SK-MEL-5 (cell line): Measurements from ENCODE around the gene METRNL. TPM values are rescaled to one million over a fixed set of nuclear protein-coding genes. Genes with fewer than 3 reads are reported as not detected.

Source experiments
- DNase-seq: peaks from one replicate; pipeline ENCODE4 v3.0.0-alpha.2; 2016; ENCODE audit warnings: low read depth, low spot score
- in situ Hi-C: cut with HindIII; loops from 2 replicates; pipeline ENCODE4 v1.10.0; 2016; ENCODE audit warnings: low sequenced_read_pairs, high pct_unique_total_duplicates, low pct_unique_long_range_greater_than_20kb
- total RNA-seq: library from RNA; depleted of rRNA; stranded (reverse); fragments of >200 nt; shearing (Covaris generic); gene quantifications from 2 replicates; pipeline ENCODE4 v1.2.3, GENCODE V29; 2014

METRNL gene
- total RNA-seq, 1 experiment from 2014 or later: 19.7 TPM

DNA sequence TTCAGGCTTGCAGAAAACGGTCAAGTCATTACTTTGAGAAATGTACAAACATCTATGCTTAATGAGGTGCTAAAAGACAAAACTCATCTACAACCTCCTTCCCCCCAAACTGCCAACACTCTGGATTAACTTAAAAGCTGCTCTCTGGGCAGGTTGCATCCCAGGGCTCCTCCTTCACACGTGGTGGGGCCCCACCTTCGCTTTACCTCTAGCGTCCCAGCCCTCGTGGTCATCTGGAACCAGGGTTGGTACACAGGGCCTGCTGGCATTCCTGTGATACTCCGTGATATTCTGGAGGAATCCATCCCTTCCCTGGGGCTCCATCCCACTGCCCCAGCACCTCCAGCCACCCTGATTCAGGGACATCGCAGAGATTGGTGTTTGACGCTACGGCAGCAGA, 4.8 kb downstream of the METRNL start:
- no peak for DNase-seq
- in situ Hi-C loops: no loop called here

- no peak for DNase-seq
- in situ Hi-C loops: no loop called here
Observed at GRCh38 chr17:83084621-83085056, 5.2 kb downstream of the METRNL start.

DNA sequence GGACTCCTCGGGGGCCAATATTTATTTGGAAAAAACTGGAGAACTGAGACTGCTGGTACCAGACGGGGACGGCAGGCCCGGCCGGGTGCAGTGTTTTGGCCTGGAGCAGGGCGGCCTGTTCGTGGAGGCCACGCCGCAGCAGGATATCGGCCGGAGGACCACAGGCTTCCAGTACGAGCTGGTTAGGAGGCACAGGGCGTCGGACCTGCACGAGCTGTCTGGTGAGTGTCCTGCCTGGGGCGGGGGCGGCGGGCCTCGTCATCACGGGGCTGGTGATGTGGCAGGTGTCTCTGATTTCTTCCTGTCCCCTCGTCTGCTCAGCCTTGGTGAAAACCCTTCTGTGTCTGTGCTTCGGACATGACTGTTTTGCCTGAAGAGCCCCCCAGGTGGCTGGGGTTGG, 5.7 kb downstream of the METRNL start:
- no peak for DNase-seq
- in situ Hi-C loops: no loop called here

DNA sequence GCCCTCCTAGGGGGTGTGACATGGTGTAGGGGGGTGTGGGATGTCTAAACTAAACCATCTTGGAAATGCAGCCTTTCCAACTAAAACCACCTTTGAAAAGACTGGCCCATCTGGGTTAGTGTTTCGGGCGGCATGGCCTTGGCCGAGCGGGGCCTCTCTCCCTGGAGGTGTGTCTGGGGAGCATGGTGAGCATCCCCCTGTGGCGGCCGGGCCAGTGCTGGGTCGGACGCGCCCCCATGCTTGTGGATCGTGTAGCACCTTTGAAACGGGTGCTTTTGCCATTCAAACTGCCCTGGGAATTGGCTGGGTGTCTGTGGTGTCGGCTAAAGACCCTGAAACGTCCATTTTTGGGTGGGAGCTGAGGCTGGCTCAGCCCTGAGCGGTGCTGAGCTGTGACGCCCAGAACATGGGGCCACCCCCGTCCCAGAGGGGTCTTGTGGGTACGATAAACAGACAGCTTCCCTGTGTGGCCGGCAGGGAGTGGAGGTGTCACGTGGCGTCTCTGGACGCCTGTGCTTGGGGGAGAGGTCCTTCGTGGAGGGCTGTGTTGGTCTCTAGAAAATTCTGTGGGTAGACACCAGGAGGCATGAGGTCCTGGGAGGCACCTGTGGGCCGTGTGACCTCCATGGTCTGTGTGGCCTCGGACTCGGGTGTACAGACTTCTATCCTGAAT, 6.3 kb downstream of the METRNL start:
- no peak for DNase-seq
- in situ Hi-C loops: no loop called here

DNA sequence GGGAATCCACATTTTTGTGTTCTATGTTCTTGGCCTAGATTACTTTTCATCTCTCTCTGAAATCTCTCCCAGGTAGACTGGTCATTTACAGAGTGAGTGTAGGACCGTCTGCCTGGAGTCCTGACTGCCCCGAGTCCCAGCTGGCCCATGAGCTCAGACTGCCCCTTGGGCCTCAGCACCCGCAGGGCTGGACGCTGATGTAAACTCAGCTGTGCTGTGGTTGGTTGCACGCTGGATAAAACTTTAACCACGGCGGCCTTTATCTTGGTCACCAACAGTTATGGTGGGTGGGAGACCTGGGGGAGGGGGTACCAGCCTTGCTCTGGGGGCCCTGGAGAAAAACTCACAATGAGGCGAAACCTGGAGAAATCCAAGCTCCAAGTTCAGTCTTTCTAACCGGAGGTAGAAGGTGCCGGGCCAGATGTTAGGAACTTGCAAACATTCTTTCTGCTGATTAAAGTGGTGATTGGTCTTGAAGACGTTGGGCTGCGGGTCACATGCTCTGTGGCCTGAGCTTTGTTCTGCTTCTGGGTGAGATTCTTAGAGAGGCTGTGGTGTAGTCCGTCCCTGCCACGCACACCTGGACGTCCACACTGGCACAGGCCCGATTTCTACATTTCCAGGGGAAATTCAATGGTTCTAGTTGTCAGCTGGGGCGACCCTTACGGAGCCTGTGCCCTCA, 6.9 kb downstream of the METRNL start:
- in situ Hi-C loops: no loop called here

DNA sequence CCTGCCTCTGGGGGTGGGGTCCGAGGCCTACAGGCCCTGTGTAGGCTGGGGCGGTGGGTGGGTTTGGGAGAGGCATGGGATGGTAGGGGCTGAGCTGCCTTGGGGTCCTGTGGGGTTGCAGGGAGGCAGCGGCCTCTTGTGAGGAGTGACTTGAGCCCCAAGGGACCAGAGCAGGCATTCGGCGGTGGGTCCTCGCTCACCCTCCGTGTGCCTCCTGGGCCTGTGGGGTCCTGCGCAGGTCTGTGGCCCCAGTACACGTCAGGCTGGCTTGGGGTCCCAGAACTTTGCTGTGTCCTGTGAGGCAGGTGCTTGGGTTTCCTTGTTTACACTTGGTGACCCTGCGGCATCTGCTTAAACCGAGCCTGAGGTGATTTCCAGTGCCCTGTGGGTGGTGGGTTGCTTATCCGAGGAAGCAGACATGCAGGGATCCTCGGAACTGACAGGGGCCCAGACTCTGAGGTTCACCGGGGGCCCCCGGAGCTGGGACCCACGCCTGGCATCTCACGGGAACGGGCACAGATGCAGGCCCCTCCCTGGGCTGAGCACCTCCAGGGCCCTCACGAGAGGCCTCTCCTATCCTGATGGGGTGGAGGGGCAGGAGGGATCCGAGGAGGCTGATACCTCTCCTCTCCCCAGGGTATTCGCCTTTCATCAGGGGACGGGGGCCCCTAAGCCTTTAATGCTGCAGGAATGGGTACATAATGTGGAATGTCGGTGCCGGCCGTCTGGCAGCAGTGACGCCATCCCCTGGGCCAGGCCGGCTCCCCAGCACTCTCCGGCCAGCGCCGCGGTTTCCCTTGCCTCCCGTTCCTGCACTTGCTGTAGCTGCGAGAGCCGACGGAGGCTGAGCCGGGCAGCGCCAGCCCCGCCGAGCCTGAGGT, 7.7 kb downstream of the METRNL start:
- DNase-seq: no peak
- in situ Hi-C loops: no loop called here

More for the DNA sequence above, 6.9 kb downstream of the METRNL start:
- DNase-seq: no peak

DNA sequence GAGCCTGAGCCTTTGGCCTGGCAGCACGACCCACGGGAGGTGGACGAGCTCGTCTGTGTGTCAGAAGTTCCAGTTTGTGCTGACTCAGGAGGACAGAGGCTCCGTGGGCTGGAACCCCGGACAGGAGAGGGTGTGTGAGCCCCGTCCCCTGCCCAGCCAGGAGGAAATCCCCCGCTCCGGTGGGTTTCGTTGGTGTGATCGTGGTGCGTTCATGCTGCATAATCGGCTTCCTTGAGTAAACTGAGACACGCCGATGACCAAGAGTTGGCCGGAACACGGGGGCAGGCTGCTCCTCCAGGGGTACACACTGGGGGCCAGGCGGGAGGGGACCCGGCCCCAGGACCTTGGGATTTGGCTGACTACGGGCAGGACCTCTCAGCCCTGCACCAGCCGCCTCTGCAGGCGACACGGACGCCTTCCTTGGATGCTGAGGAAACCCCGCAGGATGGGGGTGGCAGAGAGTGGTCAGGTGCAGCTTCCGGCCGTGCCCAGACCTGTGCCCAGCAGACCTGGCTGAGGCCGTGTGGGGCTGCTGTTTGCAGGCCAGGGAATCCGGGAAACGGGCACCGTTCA, 8.5 kb downstream of the METRNL start:
- DNase-seq: no peak
- in situ Hi-C loops: no loop called here

GRCh38 chr17:83088451-83088850, 9.0 kb downstream of the METRNL start:
- in situ Hi-C loops: no loop called here

GRCh38 chr17:83088909-83089308, 9.5 kb downstream of the METRNL start:
- DNase-seq: no peak
- in situ Hi-C loops: no loop called here

More at GRCh38 chr17:83088451-83088850, 9.0 kb downstream of the METRNL start:
- DNase-seq: no peak

DNA sequence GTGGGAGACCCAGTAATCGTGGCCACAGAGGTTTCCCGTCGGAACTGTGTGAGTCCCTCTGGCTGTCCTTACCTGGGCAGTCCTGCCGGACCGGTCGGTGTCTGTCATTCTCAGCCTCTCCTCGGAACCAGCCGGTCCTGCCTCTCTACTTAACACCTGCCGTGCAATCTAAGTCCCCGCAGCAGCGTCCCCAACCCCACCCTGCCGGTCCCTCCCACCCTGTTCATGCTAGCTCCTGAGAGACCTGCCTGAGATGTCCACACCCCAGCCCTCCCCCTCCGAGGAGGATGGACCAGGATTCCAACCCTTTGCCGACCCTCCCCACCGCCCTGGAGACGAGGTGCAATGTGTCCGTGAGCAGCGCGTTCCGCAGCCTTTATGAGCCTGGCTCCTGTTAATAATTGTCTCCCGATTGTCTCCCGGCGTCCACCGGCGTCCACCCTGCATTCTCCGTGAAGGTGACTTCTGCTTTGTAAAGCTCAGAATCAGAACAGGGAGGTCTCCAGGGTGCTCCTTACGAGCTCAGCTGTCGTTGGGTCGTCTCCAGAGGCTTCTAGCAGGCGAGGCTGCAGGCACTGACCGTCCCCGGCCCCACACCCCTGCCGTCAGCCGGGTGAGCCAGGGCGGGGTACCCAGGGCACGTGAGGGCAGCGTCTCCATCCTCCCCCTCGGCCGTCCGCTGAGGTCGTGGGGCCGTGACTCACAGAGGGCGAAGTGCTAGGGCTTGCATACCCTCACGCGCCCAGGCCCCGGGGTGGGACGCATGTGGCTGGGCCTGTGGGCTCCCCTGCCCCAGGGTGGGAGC, 10.1 kb downstream of the METRNL start:
- DNase-seq: no peak
- in situ Hi-C loops: no loop called here

DNA sequence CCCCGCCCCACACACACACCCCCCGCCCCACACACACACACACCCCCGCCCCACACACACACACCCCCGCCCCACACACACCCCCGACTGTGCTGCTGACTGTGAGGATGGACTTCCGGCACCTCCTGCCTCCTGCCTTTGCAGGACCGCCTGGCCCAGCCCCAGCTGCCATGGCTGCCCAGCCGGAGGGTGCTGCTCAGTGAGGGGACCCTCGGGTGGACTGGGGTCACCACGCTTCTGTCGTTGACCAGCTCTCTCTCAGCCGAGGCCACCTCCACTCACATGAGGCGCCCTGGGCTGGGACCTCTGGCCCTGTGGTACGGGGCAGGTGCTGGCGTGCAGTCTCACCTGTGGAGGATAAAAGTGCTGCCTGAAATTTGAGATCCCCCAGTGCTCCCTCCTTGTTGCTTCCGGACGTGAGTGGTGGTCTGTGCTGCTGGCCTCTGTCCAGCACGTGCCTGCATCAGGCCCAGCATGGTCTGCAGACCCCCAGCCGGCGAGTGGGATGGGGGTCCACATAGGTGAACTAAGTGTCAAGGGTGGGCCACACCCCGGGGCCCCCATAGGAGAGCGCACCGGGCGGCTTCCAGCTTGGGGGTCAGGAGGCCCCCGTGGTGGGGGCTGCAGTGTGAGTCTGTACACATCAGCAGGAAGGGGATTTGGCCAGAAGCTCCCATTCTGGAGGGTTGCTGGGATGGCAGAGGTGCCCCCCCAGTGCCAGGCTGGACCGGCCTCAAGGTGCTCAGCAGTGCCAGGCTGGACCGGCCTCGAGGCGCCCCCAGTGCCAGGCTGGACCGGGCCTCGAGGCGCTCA, 11.2 kb downstream of the METRNL start:
- in situ Hi-C loops: no loop called here

DNA sequence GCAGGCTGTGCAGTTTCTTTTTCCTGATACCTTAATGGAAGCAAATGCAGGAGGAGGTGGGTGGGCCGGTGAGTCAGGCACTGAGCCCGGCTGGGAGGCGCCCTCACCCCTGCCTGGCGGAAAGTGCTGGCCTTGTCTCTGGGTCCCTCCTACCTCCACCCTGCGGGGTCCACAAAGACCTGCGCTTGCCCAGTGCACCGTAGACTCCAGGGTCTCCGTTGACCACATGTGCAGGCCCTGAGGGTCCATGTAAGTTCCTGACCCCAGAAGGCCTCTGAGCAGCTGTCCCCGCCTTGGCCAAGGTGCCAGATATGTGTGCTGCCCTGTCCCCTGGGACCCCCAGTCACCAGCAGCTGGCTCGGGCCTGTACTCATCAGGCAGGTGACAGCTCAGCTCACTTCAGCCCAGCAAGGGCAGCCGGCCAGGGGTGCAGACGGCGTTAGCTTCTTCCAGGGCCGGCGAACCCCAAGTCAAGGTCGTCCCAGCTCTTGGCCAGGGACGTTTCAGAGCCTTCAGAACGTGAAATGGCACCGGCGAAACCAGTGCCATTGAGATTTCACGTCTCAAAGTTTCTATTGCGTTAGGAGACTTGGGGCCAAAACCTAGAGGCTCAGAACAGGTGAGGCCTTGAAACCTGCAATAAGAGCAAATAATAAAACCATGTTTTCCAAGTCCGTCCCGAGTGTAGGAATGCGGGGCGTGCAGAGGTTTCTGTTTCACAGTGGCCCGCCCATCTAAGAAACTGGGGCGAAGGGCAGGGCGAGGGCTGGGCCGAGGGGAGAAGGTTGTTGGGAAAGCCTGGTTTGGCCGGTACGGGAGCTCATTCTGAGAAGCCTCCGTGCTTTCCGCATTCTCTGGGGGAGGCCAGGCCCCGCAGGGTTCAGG, 12.1 kb downstream of the METRNL start:
- in situ Hi-C loops: no loop called here
- no peak for DNase-seq

More for the DNA sequence above, 11.2 kb downstream of the METRNL start:
- no peak for DNase-seq

DNA sequence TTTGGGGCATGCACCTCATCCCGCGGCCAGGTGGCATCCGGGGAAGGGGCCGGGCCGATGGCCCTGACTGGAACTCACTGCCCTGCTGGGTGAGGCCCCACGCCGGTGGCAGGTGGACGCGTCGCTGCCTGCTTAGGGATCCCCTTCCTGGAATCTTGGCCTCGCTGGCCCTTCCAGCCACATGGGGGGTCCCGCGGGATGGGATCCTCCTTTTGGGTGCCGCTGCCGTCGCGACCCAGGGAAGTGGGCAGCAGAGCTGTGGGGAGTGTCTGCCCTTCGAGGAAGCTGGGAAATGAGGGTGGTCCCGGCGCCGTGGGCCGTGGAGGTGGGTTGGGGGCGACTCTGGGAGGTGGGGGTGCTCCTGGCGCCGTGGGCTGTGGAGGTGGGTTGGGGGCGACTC, 12.8 kb downstream of the METRNL start:
- in situ Hi-C loops: no loop called here
- no peak for DNase-seq

GRCh38 chr17:83092931-83093330, 13.5 kb downstream of the METRNL start:
- in situ Hi-C loops: no loop called here

DNA sequence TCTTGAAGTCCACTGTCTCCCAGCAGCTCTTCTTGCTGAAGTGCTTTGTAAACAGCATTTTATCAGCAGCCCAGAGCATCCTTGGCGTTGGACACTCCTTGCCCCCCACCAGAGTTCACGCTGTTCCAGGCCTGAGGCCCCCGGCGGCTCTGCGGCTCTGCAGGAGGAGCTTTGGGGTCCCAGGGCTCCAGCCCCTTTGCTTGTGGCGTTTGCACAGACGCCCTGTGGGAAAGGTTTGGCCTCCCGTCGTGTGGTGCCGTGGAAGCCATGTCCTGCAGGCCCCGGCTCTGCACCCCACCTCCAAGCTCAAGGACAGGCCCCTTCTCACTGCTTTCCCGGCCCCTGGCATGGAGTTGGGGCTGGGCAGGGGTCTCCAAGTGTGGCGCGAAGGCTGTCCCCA, 14.1 kb downstream of the METRNL start:
- in situ Hi-C loops: no loop called here
- DNase-seq: no peak

More at GRCh38 chr17:83092931-83093330, 13.5 kb downstream of the METRNL start:
- DNase-seq: no peak

DNA sequence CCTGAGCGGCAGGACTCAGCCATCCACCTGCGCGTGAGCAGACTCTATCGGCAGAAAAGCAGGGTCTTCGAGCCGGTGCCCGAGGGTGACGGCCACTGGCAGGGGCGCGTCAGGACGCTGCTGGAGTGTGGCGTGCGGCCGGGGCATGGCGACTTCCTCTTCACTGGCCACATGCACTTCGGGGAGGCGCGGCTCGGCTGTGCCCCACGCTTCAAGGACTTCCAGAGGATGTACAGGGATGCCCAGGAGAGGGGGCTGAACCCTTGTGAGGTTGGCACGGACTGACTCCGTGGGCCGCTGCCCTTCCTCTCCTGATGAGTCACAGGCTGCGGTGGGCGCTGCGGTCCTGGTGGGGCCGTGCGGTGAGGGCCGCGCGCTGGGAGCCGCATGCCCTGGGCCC, 14.9 kb downstream of the METRNL start:
- in situ Hi-C loops: no loop called here
- no peak for DNase-seq
